OCI-M2 (cell line): ENCODE results near the gene KNSTRN.
A peak's percentile ranks its signal among the peaks of the same experiment; 100 is the strongest.

Experiments
- DNase-seq: peaks from one replicate; lab custom pipeline; 2025; ENCODE audit not compliant: unreplicated experiment; lab: John Stamatoyannopoulos, UW

The KNSTRN gene

DNA sequence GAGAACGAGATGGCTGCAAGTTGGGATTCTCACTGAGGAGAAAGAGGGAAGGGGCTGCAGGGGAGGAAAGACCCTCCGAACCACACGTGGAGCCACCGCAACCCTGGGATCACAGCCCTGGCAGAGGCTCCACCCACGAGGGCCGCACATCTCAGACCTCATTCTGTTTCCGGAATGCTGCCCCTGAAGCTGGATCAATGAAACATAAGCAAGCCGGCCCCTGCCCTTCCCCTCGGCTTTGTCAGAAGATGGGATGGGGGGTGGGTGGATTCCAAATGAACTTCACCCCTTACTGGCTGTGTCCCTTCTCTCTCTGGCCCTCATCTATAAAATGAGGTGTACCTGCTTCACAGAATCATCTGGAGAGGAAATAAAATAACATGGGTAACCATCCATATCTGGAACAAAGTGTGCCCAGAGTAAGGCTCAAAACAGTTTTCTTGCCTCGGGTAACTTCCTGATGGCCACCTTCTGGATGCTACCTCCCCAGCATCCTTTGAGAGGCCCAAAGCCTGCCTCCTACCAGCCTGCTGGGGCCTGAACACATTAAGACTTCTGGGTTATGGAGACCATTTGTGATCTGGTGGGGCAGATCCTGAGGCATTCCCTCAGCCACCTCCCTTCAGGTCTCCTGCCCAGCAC is 37.2 kb upstream of the KNSTRN start:
- DNase-seq = no peak

DNA sequence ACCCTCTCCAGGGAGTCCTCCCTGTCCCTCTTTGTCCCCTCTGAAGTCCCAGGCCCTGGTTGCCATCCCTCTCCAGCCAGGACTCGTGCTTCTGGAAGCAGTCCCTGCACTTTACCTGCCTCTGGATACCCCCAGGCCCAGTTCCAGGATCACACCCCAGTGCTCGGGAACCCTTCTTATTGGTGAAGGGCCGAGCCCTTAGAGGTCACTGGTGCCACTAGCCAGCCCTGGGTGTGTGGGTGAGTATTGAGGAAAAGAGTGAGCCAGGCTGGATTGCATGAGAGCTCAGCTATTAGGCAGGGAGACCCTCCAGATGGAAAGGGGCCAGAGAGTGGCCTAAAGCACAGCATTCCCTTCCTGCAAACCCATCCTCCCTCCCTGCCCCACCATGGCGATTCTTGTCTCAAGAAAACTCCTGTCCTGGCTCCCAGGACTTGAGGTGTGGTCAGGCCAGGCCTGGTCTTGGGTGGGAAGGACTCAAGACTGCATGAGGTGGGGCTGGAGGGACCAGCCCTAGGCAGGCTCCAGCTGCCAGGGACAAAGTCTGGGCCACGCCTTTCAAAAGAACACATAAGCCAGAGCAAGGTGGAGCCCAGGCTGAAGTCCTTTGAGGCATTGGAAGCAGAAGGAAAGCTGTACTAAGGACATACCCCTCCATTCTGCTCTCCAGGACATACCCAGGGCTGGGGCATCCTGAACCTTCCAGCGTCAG is 36.5 kb upstream of the KNSTRN start:
- DNase-seq = no peak

DNA sequence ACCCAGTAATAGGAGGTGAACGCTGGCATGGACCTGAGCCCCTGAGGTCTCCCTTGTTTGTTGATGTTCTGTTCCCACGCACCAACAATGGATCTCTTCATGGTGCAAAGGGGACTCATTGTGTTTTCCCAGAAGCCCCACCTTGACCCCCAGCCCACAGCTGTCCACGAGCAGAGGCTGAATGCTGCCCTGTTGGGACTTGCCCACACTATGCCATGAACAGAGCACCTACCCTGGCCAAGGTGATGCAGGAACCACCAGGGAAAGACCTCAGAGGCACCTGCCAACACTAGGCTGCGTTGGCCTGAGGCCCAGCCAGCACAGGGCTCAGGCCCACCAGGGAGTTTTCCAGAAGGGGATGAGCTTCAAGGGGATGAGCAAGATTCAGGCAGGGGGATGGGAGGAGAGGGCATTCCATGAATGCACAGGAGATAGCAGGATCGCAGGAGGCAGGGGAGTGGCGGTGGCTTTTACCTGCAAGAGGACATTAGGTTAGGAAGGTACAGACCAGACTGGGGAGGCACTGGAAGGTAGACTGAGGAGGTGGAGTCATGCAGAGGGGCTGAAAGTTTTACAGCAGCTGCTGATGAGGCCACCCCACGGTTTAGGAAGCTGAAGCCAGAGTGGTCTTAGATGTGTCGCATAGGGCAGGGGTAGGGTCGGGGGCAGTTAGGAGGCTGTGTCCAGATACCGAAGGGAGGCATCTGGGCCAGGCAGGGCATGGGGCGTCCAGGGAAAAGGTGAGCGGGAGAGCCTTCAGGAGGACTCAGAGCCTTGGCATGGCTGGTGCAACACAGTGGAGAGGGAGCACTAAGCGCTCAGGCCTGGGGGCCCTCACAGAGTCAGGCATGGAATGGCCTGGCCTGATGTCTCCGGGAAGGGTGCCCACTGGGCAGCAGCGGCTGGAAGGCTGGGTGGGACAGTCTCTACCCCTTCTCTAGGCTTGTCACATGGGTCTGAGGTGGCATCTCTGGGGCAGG is 35.7 kb upstream of the KNSTRN start:
- no peak for DNase-seq

DNA sequence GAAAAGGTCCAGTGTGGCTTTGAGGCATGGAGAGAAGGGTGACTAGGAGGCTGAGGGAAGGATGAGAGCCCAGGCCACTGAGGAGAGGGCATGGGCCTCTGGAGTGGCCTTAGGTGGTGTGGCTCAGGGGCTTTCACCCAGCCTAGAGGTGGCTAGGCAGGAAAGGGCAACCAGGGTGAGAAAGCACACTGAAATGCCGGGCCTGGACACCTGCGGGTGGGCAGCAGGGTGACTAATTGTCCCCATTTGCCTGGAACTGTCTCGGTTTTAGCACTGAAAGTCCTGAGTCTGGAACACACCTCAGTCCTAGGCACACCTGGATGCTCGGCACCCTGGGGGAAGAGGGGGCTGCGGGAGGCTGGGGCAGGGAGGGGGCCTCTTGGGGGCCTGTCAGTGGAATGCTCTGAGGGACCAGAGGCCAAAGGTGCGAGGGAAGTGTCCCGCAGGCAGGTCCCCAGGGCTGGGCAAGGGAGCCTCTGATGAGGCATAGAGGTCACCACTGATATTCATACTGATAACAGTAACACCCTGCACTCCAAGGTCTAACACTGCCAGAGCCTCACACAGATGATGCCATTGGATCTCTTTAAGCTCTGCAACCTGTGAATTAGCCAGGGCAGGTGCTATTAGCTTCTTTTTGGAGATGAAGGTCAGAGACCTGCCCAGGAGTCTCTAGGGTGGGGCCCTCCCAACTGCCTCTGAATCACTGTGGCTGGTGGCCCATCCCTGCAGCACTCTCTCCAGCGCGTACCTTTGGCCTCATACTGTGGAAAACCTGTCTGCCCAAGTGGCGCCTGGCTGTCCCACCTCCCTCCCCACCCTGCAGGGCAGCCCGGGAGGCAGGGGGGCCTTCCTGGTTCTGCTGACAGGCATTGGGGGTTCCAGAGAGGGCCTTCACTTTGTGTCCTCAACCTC is 34.7 kb upstream of the KNSTRN start:
- no peak for DNase-seq

DNA sequence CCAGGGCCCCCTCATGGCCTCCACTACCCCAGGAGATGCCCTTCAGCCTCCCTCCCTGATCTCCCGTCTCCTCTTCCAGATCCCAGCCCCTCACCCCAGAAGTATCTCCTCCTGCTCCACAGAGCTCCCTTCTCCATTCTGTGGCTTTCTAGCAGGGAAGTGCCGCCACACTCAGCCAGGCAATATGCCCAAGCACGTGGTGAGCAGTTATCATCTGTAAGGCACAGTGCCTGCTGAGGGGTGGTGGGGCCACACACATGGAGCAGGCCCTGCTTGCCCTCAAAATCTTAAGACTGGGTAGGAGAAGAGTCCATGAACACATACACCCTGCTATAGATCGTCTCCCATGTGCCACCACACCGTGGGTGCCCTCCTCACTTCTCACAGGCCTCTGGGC is 34.0 kb upstream of the KNSTRN start:
- DNase-seq = no peak

DNA sequence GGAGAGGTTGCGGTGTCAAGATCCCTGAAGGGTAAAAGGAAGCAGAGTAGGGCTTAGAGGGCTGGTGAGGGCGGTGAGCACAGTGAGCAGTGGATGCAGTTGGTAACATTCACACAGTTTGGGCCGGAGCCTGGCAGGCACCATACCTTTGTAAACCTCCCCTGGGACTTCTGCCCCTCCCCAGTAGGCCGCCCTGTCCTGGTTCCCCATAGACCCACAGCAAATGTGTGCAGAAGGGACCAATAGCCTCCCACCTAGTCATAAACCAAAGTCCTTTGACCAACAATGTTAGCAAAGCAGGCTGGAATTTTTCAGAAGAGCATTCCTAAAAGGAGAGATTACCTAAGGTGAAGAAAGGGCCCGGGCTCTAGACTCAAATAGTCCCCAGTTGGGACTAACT is 33.4 kb upstream of the KNSTRN start:
- no peak for DNase-seq

DNA sequence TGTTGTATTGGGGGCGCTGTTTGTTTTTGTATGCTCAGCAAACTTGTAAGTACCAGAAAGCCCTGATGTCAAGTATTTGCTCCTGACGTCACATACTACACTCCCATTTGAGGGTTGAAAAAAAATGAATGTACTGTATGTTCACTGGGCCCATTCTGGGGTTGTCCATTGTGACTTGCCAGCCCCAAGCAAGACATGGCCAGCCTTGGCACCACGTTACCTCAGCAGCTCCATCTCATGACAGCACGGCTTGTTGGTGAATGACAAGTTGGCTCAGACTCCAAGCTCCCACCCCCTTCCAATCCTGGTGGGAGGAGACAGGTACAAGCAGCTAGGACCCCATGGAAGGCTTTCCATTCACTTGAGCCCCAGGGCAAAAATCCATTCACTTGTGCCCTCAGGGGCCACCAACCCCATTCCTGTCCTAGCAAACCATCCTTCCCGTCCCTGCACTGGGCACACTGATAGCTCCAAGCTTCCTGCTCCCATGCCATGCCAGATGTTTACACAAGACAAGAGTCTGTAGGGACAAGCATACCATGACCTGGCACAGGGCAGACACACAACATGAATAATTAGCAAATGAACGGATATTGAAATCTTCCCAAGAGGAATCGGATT is 30.1 kb upstream of the KNSTRN start:
- no peak for DNase-seq

DNA sequence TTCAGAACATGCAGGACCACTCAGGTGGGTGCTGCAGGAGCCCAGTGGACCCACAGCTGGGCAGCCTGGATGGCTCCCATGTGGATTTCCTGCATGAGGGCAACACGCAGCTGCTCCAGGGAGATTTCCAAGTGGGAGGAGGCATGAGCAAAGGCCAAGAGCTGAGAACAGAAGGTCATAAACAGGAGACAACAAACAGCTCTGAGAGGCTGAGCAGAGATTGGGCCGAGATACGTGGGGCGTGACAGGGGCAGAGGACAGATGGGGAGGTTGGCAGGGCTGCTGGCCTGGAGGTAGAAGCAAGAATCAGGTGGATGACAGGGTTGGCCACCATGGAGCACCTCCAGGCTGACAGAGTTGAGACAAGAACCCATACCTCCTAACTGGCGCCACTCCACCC is 28.8 kb upstream of the KNSTRN start:
- DNase-seq = no peak

DNA sequence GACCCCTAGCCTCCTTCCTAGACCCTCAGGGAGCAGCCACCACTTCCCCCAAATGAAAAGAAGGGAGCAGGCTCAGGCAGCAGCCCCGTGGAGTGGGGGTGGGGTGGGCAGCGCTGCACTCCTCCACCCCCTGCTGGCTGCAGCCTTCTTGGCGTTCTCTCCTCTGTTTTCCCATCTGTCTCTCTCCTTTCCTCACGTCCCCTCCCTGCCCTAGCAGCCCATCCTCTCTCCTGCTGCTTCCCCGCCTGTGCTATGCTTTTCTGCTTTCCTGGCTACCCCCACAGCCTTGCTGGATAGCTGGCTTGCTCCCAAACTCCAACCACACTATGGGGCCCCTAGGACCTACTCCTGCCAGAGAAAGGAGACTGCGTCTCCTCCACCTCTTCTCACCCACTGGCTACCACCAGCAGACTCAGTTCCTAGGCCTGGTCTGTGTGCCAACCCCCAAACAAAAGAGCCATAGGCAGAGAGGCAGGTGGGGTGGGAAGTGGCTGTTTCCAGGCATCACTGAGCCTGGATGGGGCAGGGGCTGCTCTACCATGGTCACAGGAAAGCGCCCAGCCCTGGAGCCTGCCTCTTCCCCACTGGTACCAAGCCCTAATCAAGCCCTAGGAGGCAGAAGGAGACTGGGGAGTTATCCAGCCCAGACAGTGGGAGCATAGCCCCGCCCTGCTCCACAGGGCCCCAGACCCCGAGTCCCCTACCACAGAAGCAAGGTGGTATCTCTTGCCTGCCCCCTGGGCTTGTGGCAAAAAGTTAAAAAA is 27.9 kb upstream of the KNSTRN start:
- DNase-seq = no peak

DNA sequence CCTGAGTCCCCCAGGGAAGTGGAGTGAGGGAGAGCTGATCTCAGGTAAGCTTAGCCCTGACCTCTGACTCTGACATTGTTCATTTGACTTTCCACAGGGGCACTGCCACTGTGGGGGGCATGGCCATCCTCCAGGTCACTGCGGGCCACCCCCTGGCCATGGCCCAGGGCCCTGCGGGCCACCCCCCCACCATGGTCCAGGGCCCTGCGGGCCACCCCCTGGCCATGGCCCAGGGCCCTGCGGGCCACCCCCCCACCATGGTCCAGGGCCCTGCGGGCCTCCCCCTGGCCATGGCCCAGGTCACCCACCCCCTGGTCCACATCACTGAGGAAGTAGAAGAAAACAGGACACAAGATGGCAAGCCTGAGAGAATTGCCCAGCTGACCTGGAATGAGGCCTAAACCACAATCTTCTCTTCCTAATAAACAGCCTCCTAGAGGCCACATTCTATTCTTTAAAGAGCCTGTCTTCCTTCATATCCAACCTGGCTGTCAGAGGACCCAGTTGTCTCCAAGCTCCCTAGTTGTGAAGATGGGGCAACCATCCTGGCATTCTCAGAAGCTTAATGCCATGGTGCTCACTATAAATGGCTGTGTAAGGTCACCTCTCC is 26.4 kb upstream of the KNSTRN start:
- DNase-seq = no peak

DNA sequence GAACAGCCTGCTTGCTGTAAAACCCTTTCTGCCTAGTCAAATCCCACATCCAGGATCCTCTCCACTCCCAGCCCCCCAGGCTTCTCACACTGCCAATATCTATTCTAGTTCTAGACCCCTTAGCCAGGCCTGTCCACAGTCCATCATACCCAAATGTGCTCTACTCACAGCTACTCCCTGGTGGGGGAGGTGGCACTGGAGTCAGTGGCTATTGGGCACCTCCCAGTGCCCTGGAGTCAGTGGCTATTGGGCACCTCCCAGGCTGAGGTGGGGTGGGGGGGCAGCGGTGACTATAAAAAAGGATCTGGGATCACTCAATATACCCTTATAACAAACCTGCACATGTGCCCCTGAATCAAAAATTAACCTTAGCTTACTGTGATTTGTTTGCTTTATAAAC is 25.3 kb upstream of the KNSTRN start:
- DNase-seq = no peak

DNA sequence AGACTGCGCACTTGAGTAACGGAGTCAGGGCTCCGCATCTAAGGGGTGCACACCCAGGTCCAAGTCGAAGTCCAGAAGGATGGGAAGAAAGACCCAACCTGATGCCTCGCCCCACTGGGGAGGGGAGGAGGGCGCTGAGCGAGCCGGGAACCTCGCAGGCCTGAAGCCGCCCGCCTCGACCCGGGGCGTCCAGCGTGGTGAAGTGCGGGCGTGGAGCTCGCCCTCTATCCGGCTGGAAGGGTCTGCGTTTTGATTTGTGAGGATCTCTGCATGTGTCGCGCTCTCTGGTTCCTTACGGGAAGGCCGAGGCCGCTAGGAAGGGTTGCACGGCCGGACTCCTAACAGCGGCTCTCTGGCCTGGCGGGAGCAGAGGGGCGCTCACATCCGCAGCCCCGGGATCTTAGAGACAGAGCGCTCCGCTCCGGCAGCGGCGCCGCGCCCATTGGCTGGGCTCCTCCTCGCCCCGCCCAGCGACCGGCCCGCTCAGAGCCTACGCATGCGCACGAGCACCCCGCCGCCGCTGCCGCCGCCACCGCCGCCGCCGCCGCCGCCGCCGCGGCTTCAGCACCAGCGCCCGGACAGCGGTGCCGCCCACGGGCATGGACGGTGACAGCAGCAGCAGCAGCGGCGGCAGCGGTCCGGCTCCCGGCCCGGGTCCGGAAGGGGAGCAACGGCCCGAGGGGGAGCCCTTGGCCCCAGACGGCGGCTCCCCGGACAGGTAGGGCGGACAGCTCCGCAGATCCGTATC is 24.6 kb upstream of the KNSTRN start, which contains the start of gene DISP2:
DISP2 (plus strand) TSS at position 497 of the 748 bp plus-strand sequence; CDS start at position 600, 103 bp downstream.
- DNase-seq = peak; percentile 25

DNA sequence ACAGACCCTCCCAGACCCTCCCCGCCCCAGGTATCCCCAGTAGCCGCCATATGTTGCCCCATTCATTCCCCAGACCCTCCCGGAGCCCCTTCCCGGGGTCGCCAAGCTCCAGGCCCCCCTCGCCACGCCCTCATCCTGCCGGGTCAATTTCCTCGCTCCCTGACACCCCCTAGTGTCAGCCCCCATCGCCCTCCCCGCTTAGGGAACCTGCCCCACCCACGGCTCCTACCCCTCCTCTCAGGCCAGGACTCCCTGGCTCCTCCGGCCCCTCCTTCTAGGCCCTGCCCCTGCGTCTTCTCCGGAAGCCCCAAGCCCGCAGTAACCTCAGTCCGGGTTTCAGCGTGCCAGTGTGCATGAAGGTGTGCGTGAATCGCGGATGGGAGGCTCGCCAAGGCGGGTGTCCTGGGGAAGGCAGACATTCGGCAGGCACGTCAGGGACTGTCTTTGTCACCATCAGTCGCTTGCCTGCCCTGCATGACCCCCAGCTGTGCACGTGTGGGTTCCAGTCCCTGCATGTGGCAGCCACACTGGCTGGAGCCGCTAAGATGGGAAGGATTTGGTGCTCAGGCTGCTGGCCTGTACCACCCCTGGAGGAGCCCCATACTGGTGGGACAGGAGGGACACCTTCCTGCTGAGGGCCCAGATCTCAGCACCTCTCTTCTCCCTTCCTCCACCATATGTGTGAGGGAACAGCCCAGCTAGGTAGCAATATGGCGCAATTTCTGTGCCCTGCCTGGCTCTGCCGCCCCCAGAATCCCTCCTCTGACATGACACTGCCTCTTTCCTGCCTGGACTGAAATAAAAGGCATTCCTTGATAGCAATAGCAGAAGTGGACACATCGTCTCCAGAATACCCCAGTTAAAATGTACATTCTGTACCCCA is 23.8 kb upstream of the KNSTRN start:
- DNase-seq = no peak

DNA sequence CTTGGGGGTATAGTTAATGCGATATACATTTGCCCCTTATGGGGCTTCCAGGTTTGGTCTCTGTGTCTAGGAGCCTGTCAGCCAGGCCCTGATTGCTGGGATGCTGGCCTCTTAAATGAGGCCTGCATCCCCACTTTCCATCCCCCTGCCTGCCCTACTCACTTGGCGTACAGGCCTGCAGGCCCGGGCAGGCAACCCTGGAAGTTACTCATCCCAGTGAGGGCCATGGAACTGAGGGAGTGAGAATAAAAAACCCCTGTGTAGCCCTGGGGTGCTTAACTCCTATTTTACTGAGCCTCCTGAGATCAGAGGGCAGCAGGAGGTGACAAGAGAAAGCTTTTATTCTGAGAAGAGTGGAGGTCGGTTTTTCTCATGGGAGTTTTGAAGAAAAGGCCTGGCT is 22.5 kb upstream of the KNSTRN start:
- no peak for DNase-seq

DNA sequence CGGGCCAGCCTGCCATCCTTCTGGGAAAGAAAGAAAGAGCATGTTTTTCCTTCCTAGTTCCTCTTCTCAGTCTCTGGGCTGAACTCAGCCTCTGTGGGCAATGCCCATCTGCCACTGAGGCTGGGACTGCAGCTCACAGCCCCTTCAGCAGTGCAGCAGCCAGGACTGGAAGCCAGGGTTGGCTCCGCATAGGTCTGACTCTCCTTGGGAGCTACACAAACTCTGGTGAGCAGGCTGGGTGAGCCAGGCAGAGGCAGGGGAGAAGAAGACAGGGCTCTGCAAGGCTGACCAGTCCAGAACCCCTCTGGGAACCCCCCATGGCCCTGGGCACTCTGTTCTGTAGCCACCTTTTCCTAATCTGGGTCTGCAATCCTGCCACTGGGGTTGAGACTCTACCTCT is 20.9 kb upstream of the KNSTRN start:
- DNase-seq = no peak

DNA sequence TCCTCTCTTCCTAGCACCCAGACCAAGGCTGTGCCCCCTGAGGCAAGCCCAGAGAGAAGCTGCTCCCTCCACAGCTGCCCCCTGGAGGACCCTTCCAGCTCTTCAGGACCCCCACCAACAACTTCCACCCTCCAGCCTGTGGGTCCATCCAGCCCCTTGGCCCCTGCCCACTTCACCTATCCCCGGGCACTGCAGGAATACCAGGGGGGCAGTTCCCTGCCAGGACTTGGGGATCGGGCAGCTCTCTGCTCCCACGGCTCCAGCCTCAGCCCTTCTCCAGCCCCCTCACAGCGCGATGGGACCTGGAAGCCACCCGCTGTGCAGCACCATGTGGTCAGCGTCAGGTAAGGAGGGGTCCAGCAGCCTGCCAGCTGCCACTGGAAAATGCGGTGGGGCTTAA is 18.9 kb upstream of the KNSTRN start:
- no peak for DNase-seq

DNA sequence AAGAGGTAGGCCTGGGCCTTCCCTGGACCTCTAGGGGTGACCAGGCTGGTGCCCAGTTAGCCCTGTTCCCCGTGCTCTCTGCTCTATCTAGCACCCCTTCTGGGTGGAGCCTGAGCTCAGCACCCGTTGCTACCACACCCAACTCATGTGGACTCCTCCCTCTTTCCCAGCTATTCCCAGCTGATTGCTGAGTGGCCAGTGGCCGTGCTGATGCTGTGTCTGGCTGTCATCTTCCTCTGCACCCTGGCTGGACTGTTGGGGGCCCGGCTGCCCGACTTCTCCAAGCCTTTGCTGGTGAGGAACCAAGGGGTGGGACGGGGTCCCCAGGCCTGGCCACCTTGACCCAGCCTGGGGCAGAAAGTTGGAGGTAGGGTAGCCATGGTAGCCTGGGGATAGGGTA is 18.3 kb upstream of the KNSTRN start:
- DNase-seq = no peak
